GM21786 (cell line): ENCODE results near the gene VPS35.
"Not testable (repeated sequence)": the region's sequence is repeated elsewhere in the genome, so short reads cannot be mapped to it uniquely, and the experiment has no call there.

ENCODE experiments used
- ATAC-seq: cut with Tn5 transposase; IDR thresholded peaks from one replicate; pipeline ENCODE4 v1.9.1; 2021; ENCODE audit not compliant: unreplicated experiment

The VPS35 gene

DNA sequence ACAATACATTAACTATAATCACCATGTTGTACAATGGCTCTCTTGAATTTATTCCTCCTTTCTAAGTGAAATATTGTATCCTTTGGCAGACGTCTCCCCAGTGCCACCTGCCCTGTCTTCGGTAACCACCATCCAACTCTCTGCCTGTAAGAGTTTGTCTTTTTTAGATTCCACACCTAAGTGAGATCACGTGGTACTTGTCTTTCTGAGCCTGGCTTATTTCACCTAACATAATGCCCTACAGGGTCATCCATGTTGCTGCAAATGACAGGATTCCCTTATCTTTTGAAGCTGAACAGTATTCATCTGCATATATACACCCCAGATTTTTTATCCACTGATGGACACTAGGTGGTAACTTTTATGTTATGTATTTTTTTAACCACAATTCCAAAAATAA is 24.7 kb upstream of the VPS35 start:
- no peak for ATAC-seq

GRCh38 chr16:46712911-46713310 is 23.9 kb upstream of the VPS35 start:
- ATAC-seq: no peak

GRCh38 chr16:46711106-46712058 is 22.4 kb upstream of the VPS35 start:
- no peak for ATAC-seq

DNA sequence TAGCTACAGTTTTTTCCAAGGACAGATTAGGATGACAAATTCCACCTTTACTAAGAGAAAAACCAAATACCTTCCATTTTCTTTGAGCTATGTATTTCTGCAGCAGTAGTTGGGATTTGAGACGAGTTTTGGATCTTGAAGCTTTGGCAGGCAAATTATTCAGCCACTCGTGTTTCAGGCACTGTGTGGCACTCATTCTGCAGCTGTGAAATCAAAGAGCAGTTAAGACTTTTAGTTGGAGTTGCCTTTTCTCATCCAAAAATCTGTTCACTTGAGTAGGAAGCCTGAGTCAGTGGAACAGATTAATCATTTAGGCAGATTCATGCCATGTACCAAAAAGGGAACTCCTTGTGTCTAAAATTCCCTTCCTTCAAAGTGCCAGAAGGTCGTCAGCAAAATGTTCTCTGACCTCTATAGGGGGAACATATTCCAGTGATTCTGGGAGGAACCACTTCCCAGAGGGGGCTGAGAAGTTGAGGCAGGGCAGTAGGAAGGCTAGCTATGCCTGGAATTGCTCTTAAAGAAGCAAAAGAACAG is 20.6 kb upstream of the VPS35 start:
- no peak for ATAC-seq

GRCh38 chr16:46706642-46707041 is 17.7 kb upstream of the VPS35 start:
- no peak for ATAC-seq

GRCh38 chr16:46702030-46702429 is 13.1 kb upstream of the VPS35 start:
- no peak for ATAC-seq

DNA sequence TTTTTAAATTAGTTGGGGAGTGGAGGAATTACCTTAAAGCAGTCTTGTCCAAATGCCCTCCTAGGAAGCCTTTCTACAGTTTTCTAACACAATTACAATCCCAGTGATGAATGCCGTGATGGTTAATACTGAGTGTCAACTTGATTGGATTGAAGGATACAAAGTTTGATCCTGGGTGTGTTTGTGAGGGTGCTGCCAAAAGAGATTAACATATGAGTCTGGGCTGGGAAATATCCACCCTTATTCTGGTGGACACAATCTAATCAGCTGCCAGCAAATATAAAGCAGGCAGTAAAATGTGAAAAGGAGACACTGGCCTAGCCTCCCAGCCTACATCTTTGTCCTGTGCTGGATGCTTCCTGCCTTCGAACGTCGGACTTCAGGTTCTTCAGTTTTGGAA is 12.6 kb upstream of the VPS35 start:
- no peak for ATAC-seq

DNA sequence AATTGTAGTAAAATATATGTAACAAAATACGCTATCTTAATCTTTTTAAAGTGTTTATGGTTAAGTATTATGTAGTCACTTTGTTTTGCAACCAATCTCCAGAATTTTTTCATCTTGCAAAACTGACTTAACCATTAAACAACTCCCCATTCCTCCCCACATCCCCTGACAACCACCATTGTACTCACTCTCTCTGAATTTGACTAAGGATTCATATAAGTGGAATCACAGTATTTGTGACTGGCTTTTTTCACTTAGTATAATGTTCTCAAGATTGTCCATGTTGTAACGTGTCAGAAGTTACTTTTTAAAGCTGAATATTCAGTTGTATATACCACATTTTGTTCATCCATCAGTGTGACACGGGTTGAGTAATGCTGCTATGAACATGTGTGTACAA is 11.1 kb upstream of the VPS35 start:
- no peak for ATAC-seq

DNA sequence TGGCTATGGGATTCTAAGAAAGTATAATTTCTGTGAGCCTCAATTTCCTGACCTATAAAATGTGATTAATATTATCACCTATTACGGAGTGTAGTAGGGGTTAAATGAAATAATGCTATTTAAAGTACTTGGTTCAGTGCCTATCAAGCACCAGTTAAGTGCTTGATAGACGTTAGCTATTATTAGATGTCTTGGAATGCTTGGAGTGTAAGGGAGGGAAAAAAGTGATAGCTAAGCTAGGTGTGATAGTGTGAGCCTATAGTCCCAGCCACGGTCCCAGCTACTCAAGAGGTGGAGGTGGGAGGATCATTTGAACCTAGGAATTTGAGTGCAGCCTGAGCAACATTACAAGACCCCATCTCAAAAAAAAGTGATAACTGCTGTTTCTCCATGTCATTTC is 8.0 kb upstream of the VPS35 start:
- ATAC-seq: no peak

GRCh38 chr16:46695937-46696336 is 7.0 kb upstream of the VPS35 start:
- no peak for ATAC-seq

DNA sequence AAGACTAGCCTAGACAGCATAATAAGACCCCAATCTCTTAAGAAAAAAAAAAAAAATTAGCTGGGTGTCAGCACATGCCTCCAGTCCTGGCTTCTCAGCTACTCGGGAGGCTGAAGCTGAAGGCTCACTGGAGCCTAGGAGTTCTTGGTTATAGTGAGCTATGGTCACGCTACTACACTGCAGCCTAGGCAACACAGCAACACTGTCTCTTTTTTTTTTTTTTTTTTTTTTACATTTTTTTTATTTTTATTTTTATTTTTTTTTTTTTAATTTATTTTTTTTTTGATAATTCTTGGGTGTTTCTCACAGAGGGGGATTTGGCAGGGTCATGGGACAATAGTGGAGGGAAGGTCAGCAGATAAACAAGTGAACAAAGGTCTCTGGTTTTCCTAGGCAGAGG is 4.6 kb upstream of the VPS35 start:
- ATAC-seq: no peak

DNA sequence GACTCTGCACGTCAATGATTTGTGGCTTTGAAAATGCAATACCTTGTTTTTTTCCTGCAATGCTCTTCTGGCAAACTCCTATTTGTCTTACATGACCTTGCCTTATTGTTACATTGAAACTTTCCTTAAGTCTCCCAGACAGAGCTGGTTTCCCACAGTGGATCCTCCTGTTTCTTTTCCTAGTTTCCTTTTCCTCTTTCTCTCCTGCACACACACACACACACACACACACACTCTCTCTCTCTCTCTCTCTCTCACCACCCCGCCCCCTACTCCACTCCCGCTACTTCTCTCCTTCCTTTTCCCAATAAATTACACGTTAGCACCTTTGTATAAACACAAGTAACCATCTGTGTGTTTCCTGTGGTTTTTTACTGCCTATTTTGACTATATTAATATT is 2.7 kb upstream of the VPS35 start:
- ATAC-seq: no peak

- no peak for ATAC-seq
These were observed 1.6 kb upstream of the VPS35 start for GRCh38 chr16:46690281-46691178.

- ATAC-seq: peak; percentile 72
These were observed 645 bp upstream of the VPS35 start, which contains the start of gene ORC6 for GRCh38 chr16:46689365-46690280. Gene ORC6, plus strand, starts transcription at chr16:46689659. Its CDS starts 47 bp downstream, at chr16:46689706.

GRCh38 chr16:46688101-46688653 is 801 bp downstream of the VPS35 start:
- ATAC-seq: no peak

DNA sequence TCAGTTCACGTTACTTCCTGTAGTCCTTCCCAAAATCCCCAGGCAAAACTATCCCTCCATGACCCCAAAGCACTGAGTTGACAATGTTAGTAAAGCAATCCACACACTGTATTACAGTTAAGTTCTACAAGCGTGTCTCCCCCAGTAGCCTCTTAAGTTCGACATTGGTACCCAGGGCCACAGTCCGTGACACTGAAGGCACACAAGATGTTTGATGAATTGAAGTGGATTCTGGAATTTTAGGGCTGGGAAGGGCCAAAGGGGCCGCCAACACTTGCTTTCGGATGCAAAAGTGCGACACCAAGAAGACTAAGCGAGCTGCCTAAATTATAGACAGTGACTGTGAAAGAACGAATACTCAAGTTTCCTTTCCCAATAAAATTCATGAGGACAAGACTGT is 1.5 kb downstream of the VPS35 start:
- no peak for ATAC-seq

GRCh38 chr16:46686815-46687473 is 2.0 kb downstream of the VPS35 start:
- no peak for ATAC-seq

GRCh38 chr16:46681867-46682266 is 7.1 kb downstream of the VPS35 start:
- not testable (repeated sequence) for ATAC-seq

GRCh38 chr16:46677943-46678342 is 11.0 kb downstream of the VPS35 start:
- not testable (repeated sequence) for ATAC-seq
